GM20431 (cell line): ENCODE data around the gene TNNC2.
"Not testable (repeated sequence)": the region's sequence is repeated elsewhere in the genome, so short reads cannot be mapped to it uniquely, and the experiment has no call there.

Experiments used
- in situ Hi-C: fragments of 300-500 bp; cut with MseI, MboI; formaldehyde crosslinking; loops from one replicate; pipeline ENCODE4 v1.15.0; 2020; ENCODE audit warnings: low sequenced_read_pairs; ENCODE audit not compliant: unreplicated experiment

The TNNC2 gene

DNA sequence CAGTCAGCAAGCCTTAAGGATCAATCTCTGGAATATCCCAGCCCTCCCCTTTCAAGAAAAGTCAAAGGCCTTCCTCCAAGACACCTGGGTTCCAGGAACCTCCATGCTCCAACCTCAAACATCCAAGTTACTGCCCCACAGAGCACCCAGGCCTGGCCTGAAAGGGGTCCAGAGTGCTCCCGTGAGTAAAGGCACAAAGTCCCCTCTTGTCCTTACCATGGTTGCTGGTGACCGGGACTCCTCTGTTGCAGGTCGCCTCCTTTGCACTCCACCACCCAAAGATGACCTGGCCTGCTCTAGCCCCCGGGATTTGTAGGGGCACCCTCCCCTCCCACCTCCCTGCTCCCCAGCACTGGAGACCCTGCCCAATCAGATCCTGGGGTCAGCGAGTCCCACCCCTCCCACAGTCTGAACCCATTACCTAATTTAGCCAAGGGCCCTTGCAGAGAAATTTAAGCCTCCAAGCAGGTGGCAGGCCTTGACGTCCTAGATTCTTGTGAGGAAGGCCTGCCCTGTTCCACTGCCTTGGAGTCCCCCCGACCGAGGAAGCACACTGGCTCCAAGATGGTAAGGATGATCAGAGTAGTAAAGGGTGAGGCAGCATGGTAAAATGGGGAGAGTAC lies at the start of gene TNNC2:
Gene TNNC2 (minus strand): TSS at position 283 of the 623 bp plus-strand sequence. CDS start 64 bp downstream, at position 219.
- in situ Hi-C loops, result no loop called here

DNA sequence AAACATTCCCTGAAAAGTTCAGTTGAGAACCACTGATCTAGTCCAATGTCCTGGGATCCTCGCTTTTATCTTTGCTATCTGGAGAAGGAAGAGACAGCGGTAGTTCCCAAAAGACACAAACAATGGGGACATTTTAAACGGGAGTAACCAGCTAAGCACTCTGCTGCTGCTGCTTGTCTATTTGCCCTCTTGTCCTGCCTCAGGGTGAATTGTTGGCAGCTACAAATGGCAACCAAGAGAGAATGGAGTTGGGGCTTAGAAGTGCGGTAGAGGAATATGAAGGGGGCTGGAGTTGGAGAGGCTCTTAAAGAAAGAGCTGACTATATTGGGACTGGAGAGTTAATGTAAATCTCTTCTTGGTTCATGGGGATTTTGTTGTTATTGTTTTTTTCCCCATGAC lies 47.5 kb upstream of the TNNC2 start:
- in situ Hi-C loops, result no loop called here

DNA sequence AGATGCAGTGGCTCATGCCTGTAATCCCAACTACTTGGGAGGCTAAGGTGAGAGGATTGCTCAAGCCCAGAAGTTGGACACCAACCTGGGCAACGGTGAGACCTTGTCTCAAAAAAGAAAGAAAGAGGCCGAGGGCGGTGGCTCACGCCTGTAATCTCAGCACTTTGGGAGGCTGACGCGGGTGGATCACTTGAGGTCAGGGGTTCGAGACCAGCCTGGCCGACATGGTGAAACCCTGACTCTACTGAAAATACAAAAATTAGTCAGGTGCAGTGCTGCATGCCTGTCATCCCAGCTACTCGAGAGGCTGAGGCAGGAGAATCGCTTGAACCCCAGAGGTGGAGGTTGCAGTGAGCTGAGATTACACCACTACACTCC lies 47.0 kb upstream of the TNNC2 start:
- in situ Hi-C loops, result not testable (repeated sequence)

DNA sequence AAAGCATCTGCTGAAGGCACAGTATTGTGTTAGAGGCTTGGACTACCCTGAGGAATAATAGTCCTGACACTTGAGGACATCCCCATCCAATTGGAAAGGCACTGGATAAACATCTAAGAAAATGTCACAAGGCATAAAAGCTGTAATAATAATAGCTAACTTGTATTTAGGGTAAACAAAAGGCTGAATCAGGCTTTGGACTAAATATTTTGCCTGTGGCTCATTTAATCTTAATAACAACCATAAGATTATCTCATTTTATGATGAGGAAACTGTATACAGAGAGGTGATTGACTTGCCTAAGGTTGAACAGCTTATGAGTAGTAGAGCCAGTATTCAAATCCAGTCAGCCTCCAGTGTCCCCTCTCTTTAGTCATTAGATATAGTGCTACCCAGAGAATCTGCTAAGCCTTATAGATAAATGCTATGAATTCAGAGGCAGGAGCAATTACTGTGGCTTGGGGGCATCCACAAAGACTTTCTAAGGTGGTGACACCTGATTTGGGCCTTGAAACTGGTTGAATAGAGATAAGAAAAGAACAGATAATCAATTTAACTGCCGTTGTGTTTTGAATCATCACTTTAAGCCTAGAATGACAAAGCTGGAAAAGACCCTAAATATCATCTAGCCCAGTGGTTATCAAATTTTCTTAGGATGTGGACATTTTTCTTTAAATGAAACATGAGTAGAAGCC lies 46.4 kb upstream of the TNNC2 start:
- in situ Hi-C loops, result no loop called here

DNA sequence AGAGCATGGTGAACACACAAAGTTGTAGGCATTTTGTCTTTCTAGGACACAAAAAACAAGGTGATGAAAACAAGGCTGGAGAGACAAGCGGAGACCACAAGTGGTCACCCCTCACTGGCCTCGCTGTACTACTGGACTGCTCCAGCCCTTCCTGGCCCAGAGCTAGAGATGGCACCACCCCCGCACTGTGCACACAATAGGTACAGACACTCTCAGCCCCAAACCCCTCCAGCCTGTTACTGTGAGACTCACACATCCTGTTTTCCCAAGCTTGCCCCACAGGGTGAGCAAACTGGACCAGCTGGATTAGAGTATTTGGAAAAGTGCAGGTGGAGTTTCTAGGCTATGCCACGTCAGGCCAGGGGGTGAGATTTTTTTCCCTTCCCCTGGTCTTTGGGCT lies 45.5 kb upstream of the TNNC2 start:
- in situ Hi-C loops, result no loop called here

DNA sequence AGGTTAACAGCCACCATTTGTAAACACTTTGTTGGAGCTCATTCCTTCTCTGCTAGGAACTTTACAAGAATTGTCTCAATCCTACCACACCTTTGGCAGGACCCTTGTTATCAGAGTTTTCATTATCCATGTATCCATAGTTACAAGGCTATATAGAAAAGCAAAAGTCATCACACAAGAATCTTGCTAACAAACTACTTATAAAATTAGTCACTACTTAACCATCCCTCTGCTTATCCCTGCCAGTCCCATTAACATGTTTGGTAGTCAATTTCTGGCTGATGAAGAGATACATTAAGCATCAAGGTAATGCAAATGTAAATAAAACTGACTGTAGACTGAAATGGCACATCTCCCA lies 40.7 kb upstream of the TNNC2 start:
- in situ Hi-C loops, result no loop called here

DNA sequence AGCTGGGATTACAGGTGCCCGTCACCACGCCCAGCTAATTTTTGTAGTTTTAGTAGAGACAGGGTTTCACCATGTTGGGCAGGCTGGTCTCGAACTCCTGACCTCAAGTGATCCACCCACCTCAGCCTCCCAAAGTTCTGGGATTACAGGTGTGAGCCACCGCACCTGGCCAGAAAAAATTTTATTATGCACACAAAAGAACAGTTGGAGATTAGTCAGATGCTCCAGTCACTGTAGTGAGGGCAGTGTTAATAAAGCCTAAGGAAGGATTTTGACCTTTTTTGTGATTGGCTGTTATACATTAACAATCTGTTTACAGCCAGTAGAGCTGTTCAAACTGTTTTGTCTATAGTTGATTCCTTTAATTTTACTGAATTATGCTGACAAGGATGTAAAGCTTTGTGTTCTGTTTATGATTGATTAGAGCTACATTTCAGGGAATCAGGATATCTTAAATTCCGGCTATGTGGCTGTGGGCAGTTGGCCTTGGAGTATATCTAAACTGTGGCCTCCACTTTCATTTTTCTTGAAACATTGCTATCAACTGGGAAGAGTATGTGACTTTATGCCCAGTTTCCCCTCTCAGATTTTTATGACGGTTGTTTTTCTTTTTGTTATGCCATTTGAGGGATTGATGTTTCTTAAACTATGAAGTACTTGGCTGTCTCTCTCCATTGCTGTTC lies 40.2 kb upstream of the TNNC2 start:
- in situ Hi-C loops, result no loop called here

DNA sequence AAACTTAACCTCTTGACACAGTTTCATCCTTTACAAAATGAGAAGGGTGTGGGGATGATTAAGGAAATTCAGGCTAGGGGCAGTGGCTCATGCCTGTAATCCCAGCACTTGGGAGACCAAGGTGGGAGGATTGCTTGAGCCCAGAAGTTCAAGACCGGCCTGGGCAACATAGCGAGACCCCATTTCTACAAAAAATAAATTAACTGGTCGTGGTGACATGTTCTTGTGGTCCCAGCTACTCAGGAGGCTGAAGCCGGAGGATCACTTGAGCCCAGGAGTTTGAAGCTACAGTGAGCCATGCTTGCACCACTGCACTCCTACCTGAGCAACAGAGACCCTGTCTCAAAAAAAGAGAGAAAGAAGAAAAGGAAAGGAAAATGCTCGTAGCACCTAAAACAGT lies 39.3 kb upstream of the TNNC2 start:
- in situ Hi-C loops, result no loop called here

DNA sequence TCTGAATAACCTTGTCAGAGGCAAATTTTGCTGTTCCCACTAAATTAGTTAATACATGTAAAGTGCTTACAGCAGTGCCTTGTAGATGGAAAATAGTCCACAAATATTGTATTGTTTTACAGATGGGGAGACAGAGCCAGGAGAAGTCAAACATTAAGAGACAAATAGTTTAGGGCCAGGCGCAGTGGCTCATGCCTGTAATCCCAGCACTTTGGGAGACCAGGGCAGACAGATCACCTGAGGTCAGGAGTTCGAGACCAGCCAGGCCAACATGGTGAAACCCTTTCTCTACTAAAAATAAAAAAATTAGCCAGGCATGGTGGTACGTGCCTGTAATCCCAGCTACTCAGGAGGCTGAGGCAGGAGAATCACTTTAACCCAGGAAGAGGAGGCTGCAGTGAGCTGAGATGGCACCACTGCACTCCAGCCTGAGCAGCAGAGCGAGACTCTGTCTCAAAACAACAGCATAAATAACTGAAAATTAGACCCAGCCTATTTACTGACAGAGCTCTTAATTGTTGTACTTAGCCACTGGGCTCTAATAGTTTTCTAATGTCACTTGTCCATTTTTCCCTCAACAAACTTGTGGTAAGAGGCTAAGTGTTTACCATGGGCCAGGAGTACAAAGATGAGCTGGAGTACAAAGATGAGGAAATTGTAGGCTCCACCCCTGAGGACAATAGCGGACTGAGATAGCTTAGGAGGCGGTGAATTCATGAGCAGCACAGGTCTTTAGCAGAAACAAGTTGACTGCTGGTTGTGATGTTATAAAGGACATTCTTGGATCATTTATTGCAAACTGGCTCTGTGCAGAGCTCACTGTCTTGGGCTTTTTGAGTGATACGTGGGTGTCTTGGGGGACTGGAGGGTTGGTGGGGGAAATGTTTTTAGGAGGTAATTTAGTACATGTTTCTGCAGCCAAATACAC lies 36.7 kb upstream of the TNNC2 start:
- in situ Hi-C loops, result no loop called here

DNA sequence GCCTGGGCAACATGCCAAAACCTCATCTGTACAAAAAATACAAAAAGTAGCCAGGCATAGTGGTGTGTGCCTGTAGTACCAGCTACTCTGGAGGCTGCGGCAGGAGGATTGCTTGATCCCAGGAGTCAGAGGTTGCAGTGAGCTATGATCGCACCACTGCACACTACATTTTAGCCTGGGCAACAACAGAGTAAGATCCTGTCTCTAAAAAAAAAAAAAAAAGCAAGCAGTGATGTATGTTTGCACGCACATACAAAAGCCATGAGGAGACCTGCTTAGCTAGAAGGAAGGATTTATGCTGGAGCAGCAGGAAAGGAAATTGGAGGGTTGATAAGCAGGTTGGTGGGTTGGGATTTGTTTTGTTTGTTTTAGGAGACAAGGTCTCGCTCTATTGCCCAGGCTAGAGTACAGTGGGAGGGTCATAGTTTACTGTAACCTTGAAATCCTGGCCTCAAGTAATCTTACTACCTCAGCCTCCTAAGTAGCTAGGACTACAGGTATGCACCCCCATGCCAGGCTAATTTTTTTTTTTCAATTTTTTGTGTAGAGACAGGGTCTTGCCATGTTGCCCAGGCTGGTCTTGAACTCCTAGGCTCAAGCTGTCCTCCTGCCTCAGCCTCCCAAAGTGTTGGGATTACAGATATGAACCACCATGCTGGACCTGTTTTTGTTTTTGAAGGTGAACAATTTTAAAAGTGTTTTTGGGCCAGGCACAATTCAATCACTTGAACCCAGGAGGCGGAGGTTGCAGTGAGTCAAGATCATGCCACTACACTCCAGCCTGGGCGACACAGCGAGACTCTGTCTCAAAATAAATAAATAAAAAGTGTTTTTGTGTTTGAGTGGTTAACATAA lies 34.3 kb upstream of the TNNC2 start:
- in situ Hi-C loops, result no loop called here

DNA sequence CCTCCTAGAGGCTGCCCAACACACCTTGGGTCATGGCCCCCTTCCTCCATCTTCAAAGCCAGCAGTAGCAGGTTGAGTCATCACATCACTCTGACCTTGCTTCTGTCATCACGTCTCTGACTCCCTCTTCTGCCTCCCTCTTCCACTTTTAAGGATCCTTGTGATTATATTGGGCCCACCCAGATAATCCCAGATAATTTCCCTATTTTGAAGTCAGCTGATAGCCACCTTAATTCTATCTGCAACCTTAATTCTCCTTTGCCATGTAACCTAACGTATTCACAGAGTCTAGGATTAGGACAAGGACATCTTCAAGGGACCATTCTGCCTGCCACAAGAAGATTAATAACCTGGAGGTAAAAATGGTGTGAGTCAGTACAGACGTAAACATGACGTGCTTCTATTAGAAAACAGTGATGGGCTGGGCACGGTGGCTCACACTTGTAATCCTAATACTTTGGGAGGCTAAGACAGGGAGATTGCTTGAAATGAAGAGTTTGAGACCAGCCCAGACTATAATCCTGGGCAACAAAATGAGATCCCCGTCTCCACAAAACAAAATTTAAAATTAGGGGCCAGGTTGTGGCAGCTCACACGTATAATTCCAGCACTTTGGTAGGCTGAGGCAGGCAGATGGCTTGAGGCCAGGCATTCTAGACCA lies 33.6 kb upstream of the TNNC2 start:
- in situ Hi-C loops, result no loop called here

DNA sequence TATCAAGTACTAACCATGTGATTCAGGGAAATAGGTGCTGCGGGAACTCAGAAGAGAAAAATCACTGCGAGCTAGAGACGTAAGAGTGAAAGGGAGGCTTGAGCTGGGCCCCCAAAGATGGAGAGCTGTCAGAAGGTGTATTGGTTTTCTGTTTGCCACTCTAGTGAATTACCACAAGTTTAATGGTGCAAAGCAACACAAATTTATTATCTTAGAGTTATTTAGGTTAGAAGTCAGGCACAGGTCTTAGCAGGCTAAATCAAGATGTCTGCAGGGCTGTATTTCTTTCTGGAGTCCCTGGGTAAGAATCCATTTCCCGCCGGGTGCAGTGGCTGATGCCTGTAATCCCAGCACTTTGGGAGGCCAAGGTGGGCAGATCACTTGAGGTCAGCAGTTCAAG lies 32.8 kb upstream of the TNNC2 start:
- in situ Hi-C loops, result no loop called here

DNA sequence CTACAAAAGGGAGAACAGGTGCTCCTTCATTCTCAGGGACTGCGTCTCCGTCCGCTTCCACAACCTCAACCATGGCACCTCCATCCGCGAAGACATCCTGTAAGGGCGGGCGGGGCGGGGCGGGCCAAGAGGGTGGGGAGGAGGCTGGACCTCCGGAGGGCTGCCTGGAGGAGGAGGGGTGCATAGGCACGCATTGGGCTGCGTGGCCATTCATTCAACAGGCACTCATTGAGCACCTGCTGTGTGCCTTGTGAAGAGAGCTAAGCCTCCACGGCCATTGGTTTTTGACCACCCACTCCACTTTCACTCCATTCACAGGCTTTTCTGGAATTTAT lies 30.7 kb upstream of the TNNC2 start:
- in situ Hi-C loops, result no loop called here

DNA sequence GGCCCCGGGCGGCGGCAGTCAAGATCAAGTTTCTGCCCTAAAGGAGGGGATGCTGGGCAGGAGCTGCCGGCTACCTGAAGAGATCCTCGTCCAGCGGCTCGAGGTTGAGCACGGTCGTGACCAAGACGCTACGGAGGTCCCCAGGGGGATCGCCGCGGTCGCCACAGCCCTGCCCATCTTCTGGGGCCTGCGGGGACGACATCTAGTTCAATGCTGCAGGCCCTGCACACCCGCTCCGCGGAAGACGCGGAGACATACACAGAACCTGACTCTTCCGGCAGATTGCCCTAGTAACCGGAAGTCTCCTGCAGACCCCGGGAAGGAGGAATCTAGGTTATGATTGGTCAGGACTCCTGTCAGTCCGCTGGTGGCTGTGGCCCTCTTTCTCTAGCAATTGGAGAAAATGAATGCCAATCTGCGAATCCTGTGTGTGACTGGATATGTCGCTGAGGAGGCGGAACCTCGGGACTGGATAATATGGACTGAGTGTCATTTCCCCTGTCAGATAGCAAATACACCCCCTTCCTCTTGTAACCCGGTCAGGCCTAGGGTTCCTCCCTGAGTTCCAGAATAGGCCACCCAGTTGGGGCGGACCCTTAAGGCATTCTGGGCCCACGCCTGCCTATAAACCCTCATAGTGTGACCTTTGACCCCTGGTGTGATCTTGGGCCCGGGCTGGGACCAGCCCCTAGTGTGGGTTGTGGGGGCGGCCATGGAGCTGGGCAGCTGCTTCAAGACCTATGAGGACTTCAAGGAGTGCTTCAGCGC lies 30.2 kb upstream of the TNNC2 start, which contains the start of the genes ACOT8 and ZSWIM3:
Gene ACOT8 (minus strand): TSS at position 279 of the 768 bp plus-strand sequence. CDS start 77 bp downstream, at position 202.
Gene ZSWIM3 (plus strand): TSS at position 501 of the 768 bp plus-strand sequence. CDS start 212 bp downstream, at position 713.
- in situ Hi-C loops, result no loop called here

DNA sequence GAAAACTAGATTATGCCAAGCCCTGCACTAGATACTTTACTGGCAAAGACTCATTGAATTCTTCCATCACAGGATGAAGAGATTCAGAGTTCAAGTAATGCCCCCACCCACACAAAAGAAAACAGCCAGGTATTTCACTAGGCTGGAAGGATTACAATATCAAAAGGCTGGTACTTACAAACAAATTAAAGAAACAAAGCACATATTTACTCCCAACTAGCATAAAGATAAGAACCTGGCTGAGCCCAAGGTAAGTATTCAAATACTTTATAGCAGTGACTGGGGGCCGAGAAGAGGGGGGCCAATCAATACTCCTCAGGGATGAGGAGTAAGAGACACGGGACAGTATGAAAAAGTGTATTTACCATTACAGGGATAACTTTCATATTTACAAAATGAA lies 26.4 kb upstream of the TNNC2 start:
- in situ Hi-C loops, result no loop called here

DNA sequence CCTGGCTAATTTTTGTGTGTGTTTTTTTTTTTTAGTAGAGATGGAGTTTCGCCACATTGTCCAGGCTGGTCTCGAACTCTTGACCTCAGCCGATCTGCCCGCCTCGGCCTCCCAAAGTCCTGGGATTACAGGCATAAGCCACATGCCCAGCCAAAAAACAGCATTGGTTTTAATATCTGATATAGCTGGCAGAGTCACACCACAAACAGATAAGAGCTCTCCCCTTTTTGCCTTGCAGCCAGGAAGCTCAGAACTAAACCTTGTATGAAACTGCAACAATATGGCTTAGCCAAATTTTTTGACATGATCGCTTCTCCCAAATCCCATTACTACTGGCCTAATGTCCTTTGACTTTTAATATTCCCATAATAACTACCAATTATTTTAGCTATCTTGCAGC lies 25.2 kb upstream of the TNNC2 start:
- in situ Hi-C loops, result no loop called here

DNA sequence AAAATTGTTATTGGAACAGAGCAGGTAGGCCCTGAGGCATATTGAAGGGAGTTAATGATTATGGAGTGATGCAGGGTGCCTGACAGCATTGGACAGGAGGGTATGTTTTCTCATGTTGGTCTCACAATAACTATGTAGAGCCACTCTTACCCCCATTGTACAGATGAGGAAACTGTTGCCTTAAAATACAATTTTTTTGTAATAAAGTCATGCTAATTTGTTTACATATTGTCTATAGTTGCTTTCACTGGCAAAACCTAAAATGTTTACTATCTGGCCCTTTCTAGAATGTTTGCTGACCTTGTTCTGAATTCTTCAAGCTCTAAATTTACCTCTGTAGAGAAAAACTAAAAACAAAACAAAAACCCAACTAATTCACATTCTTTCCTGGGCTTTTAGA lies 24.4 kb upstream of the TNNC2 start:
- in situ Hi-C loops, result no loop called here

DNA sequence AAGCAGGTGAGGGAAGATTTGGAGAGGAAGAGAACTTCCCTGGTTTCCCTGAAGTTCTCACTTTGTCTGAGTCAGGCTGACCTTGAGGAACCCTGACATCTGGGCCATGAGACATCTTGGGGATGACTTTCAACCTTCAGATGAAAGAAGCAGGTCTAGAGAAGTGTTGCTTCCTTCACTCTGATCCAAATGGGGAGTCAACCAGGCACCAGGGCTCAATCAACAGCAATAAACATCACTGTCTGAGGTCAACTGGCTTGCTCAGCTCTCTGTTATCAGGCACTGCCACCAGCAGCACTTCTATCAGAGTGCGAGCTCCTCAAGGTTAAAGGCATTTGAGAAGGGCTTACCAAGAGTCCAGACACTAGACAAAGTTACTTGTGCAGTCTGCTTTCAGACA lies 23.8 kb upstream of the TNNC2 start:
- in situ Hi-C loops, result no loop called here
